Panc1 (cell line): Measurements from ENCODE around the gene GOLGA3. TPM values are rescaled to one million over a fixed set of nuclear protein-coding genes. Genes with fewer than 3 reads are reported as not detected.

Source experiments
- ATAC-seq: fragments of 200-7000 bp; cut with Tn5 transposase; 2 replicates; pipeline ENCODE4 v1.9.1; 2020; ENCODE audit warnings: mild to moderate bottlenecking, moderate library complexity
- BruUV-seq: library from RNA; stranded (reverse); fragments of 400-500 nt; replicated peaks from 2 replicates; lab custom pipeline; 2021; lab: Mats Ljungman, UMichigan
- CTCF ChIA-PET: fragments of 300-600 bp; sonication (Branson Sonifier 250); formaldehyde crosslinking; loops from one replicate; lab custom pipeline; 2022; ENCODE audit warnings: antibody characterized with exemption; lab: Charles Lee
- POLR2A ChIA-PET: fragments of 300-600 bp; sonication (Branson Sonifier 250); formaldehyde crosslinking; loops from one replicate; lab custom pipeline; 2022; ENCODE audit warnings: antibody characterized with exemption; lab: Charles Lee
- DNase-seq: peaks from one replicate; pipeline ENCODE4 v3.0.0-alpha.2; 2010; ENCODE audit warnings: low read depth, low spot score
- H3K27ac ChIP-seq: 2 replicates; pipeline ENCODE4 v1.5.1; 2011; ENCODE audit warnings: mild to moderate bottlenecking, low read length, inconsistent platforms
- H3K27me3 ChIP-seq: fragments of 200-500 bp; sonication (Bioruptor generic); 2 replicates; pipeline ENCODE4 v1.6.0; 2014; ENCODE audit warnings: low read length, inconsistent platforms; ENCODE audit not compliant: control insufficient read depth, insufficient read depth
- H3K36me3 ChIP-seq: fragments of 200-500 bp; sonication (Bioruptor generic); 2 replicates; pipeline ENCODE4 v1.5.1; 2014; ENCODE audit warnings: inconsistent platforms, mild to moderate bottlenecking, low read length, moderate library complexity; ENCODE audit not compliant: control insufficient read depth, insufficient read depth
- H3K4me1 ChIP-seq: 2 replicates; pipeline ENCODE4 v1.5.1; 2011; ENCODE audit warnings: inconsistent platforms, mild to moderate bottlenecking, low read length, moderate library complexity; ENCODE audit not compliant: control insufficient read depth, insufficient read depth
- H3K4me3 ChIP-seq, 2 experiments: 2 replicates each; pipeline ENCODE4 v1.5.1; 2011 to 2012; ENCODE audit warnings: low read depth in 2 of 2, low read length in 2 of 2, mild to moderate bottlenecking in 2 of 2, inconsistent platforms in 1 of 2, moderate library complexity in 1 of 2
- H3K9me3 ChIP-seq: fragments of 200-500 bp; sonication (Bioruptor generic); 2 replicates; pipeline ENCODE4 v1.5.1; 2014; ENCODE audit warnings: low read depth, mild to moderate bottlenecking, inconsistent platforms, low read length, moderate library complexity; ENCODE audit not compliant: control insufficient read depth, insufficient read depth
- CTCF ChIP-seq: fragments of 450-650 bp; IDR thresholded peaks from 2 replicates; pipeline ENCODE4 v1.5.1; 2017; ENCODE audit warnings: mild to moderate bottlenecking
- POLR2AphosphoS5 ChIP-seq: IDR thresholded peaks from 2 replicates; pipeline ENCODE4 v1.6.1; 2012; ENCODE audit warnings: mild to moderate bottlenecking, low read depth, low read length, moderate library complexity
- REST ChIP-seq, 2 experiments: IDR thresholded peaks; 2 replicates each; pipeline ENCODE4 v1.6.1; 2011 to 2012; ENCODE audit warnings: low read depth in 2 of 2, control low read depth in 1 of 2, low read length in 1 of 2, mild to moderate bottlenecking in 1 of 2, moderate library complexity in 1 of 2; ENCODE audit not compliant: insufficient read depth in 1 of 2
- SIN3A ChIP-seq: IDR thresholded peaks from 2 replicates; pipeline ENCODE4 v1.6.1; 2012; ENCODE audit warnings: low read depth, mild to moderate bottlenecking, low read length, moderate library complexity, borderline replicate concordance; ENCODE audit not compliant: insufficient read depth
- TCF7L2 ChIP-seq: IDR thresholded peaks from 2 replicates; pipeline ENCODE4 v1.6.1; 2011; ENCODE audit warnings: mild to moderate bottlenecking, low read depth, low read length, inconsistent platforms
- in situ Hi-C: cut with HindIII; loops from 2 replicates; pipeline ENCODE4 v1.10.0; 2016; ENCODE audit warnings: low sequenced_read_pairs, low pct_unique_long_range_greater_than_20kb
- intact Hi-C: fragments of 100-400 bp; cut with micrococcal nuclease; formaldehyde crosslinking; loops from one replicate; pipeline ENCODE4 v1.10.0; 2022; ENCODE audit not compliant: unreplicated experiment
- total RNA-seq: library from RNA; stranded (reverse); gene quantifications from one replicate; pipeline ENCODE4 v1.2.1, GENCODE V29; 2021; ENCODE audit not compliant: unreplicated experiment

GOLGA3 gene
- total RNA-seq, 1 experiment from 2014 or later = 61.1 TPM

GRCh38 chr12:132834181-132834711 is 5.6 kb upstream of the GOLGA3 start:
- H3K4me1 ChIP-seq = no peaks in the 10 kb centered on the region; the same call in 1 of the 2 replicates
- ChIA-PET CTCF (no interaction called here), POLR2A (no interaction called here)
- ATAC-seq (no peak), DNase-seq (no peak)
- no peaks in the 10 kb centered on the region for H3K27me3 ChIP-seq
- no peaks in the 10 kb centered on the region for H3K36me3 ChIP-seq
- no peak for TF ChIP-seq SIN3A
- TF ChIP-seq POLR2AphosphoS5 = no peak
- no peak for TF ChIP-seq TCF7L2
- no peak for TF ChIP-seq REST (IDR thresholded peaks at IDR 0.05; ENCODE audit: insufficient read depth in 1 of 2, low read depth in 2 of 2, low read length in 1 of 2)
- TF ChIP-seq CTCF = no peak
- in situ Hi-C loops = no loop called here
- intact Hi-C loops = no loop called here
- H3K27ac ChIP-seq = no peak overlapping the region
- no peak overlapping the region for H3K4me3 ChIP-seq
- H3K9me3 ChIP-seq = no peaks in the 10 kb centered on the region
- BruUV-seq = no TSS peak

GRCh38 chr12:132833341-132833740 is 4.7 kb upstream of the GOLGA3 start:
- in situ Hi-C loops (no loop called here), intact Hi-C loops (no loop called here)
- Histone ChIP-seq H3K9me3 (no peaks in the 10 kb centered on the region), H3K36me3 (no peaks in the 10 kb centered on the region), H3K4me3 (no peak overlapping the region), H3K4me1 (no peaks in the 10 kb centered on the region; the same call in 1 of the 2 replicates), H3K27ac (no peak overlapping the region), H3K27me3 (no peaks in the 10 kb centered on the region)
- BruUV-seq = no TSS peak
- no peak for ATAC-seq
- POLR2A ChIA-PET = no interaction called here
- DNase-seq = no peak
- CTCF ChIA-PET = no interaction called here
- TF ChIP-seq TCF7L2 (no peak), CTCF (no peak), POLR2AphosphoS5 (no peak), SIN3A (no peak)
